ENCODE data around the gene BCLAF1. TPM values are rescaled to one million over a fixed set of nuclear protein-coding genes. Genes with fewer than 3 reads are reported as not detected.

BCLAF1 gene
- polyA plus RNA-seq, 1 donor (not counting 4 experiments of a cell fraction or from before 2014, with no cell fraction given) = 80.3 TPM

DNA sequence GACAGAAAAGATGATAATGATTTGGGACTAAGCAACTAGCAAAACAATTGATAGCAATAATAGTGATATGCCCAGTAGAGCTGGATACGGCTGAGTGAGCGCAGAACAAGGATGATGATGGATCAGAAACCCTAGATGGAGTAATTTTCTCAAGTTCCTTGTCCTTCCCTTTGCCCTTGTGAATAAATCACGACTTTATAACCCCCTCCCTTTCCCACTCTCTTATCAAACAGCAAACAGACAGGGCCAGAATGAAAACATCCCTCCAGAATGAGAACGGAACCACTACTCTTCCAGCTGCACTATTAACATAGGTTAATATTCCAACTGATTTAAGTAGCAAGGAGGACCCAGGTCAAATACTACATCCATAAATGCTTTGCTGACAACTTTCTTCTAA is 38.3 kb downstream of the BCLAF1 start:
- no peak overlapping the region for H3K4me3 ChIP-seq (ENCODE audit: control insufficient read depth in 2 of 3, extremely low read depth in 1 of 3, insufficient read depth in 2 of 3, low read depth in 1 of 3, low read length in 3 of 3)
- no peak overlapping the region for H3K9ac ChIP-seq (ENCODE audit: control insufficient read depth, extremely low read depth, insufficient read depth, low read length)

DNA sequence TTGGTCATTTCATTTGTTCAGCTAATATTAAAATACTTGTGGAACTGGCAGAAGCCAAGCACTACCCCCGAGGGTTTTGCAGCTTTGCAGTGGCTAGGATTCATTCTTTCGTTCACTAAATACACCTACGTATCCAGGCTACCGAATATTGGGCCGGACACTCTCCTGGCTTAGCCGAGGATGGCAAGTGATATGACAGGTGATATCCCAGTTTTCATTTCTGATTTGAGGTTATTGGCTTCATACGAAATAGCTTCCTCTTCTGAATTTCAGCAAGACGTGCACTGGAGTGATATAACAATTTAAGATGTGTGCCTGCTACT is 39.0 kb downstream of the BCLAF1 start:
- Histone ChIP-seq H3K9me1 (ENCODE audit: control insufficient read depth, extremely low read depth, insufficient read depth, low read length) (no peaks in the 10 kb centered on the region), H3K4me3 (ENCODE audit: control insufficient read depth in 2 of 3, extremely low read depth in 1 of 3, insufficient read depth in 2 of 3, low read depth in 1 of 3, low read length in 3 of 3) (peak overlapping the region; percentile 72 to 82 (median 82)), H3K4me1 (ENCODE audit: control insufficient read depth, extremely low read depth, insufficient read depth, low read length) (peaks cover 11% of the 10 kb centered on the region), H3K27me3 (ENCODE audit: control insufficient read depth, extremely low read depth, insufficient read depth, low read length) (no peaks in the 10 kb centered on the region), H3K9ac (ENCODE audit: control insufficient read depth, extremely low read depth, insufficient read depth, low read length) (peak overlapping the region; percentile 79), H3K27ac (ENCODE audit: control insufficient read depth, insufficient read depth, low read length) (peak overlapping the region; percentile 77), H4K20me1 (ENCODE audit: control insufficient read depth, extremely low read depth, insufficient read depth, low read length) (no peaks in the 10 kb centered on the region), H3K4me2 (ENCODE audit: control insufficient read depth, extremely low read depth, insufficient read depth, low read depth, low read length) (peak overlapping the region; percentile 88), H2AFZ (ENCODE audit: control insufficient read depth, low read length) (peak overlapping the region; percentile 57), H3K79me2 (ENCODE audit: control insufficient read depth, insufficient read depth, low read length) (peaks cover 10% of the 10 kb centered on the region), H3K36me3 (ENCODE audit: control insufficient read depth in 2 of 2, extremely low read depth in 1 of 2, insufficient read depth in 2 of 2, low read length in 2 of 2) (no peaks in the 10 kb centered on the region), H3K9me3 (ENCODE audit: control insufficient read depth, low read depth, low read length) (no peaks in the 10 kb centered on the region)
- TF ChIP-seq, protein P1, sequence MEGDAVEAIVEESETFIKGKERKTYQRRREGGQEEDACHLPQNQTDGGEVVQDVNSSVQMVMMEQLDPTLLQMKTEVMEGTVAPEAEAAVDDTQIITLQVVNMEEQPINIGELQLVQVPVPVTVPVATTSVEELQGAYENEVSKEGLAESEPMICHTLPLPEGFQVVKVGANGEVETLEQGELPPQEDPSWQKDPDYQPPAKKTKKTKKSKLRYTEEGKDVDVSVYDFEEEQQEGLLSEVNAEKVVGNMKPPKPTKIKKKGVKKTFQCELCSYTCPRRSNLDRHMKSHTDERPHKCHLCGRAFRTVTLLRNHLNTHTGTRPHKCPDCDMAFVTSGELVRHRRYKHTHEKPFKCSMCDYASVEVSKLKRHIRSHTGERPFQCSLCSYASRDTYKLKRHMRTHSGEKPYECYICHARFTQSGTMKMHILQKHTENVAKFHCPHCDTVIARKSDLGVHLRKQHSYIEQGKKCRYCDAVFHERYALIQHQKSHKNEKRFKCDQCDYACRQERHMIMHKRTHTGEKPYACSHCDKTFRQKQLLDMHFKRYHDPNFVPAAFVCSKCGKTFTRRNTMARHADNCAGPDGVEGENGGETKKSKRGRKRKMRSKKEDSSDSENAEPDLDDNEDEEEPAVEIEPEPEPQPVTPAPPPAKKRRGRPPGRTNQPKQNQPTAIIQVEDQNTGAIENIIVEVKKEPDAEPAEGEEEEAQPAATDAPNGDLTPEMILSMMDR (optimal IDR thresholded peaks at IDR 0.05 in 1 of 3, IDR thresholded peaks at IDR 0.05 in 1 of 3, conservative IDR thresholded peaks at IDR 0.05 in 1 of 3; ENCODE audit: extremely low read depth in 1 of 3, insufficient read depth in 2 of 3, low read length in 3 of 3) = no peak
- TF ChIP-seq EZH2 (IDR thresholded peaks at IDR 0.05; ENCODE audit: low read length) = no peak
- dilution Hi-C loops (cut with MboI; ENCODE audit: extremely low pct_ligation_motif_present, low sequenced_read_pairs) = no loop called here
- DNase-seq (ENCODE audit: low read depth, low spot score) = no peak
- no peak for FAIRE-seq

More for the DNA sequence above, 38.3 kb downstream of the BCLAF1 start:
- no peaks in the 10 kb centered on the region for H3K9me1 ChIP-seq (ENCODE audit: control insufficient read depth, extremely low read depth, insufficient read depth, low read length)
- peak overlapping the region; percentile 88 for H3K4me2 ChIP-seq (ENCODE audit: control insufficient read depth, extremely low read depth, insufficient read depth, low read depth, low read length)
- no peak overlapping the region for H3K27ac ChIP-seq (ENCODE audit: control insufficient read depth, insufficient read depth, low read length)
- TF ChIP-seq EZH2 (IDR thresholded peaks at IDR 0.05; ENCODE audit: low read length) = no peak
- TF ChIP-seq, protein P1 (optimal IDR thresholded peaks at IDR 0.05 in 1 of 3, IDR thresholded peaks at IDR 0.05 in 1 of 3, conservative IDR thresholded peaks at IDR 0.05 in 1 of 3; ENCODE audit: extremely low read depth in 1 of 3, insufficient read depth in 2 of 3, low read length in 3 of 3) = no peak
- dilution Hi-C loops (cut with MboI; ENCODE audit: extremely low pct_ligation_motif_present, low sequenced_read_pairs) = no loop called here
- DNase-seq (ENCODE audit: low read depth, low spot score) = no peak
- peaks cover 11% of the 10 kb centered on the region for H3K4me1 ChIP-seq (ENCODE audit: control insufficient read depth, extremely low read depth, insufficient read depth, low read length)
- no peak overlapping the region for H2AFZ ChIP-seq (ENCODE audit: control insufficient read depth, low read length)
- H3K79me2 ChIP-seq (ENCODE audit: control insufficient read depth, insufficient read depth, low read length) = peaks cover 10% of the 10 kb centered on the region
- H3K27me3 ChIP-seq (ENCODE audit: control insufficient read depth, extremely low read depth, insufficient read depth, low read length) = no peaks in the 10 kb centered on the region
- no peaks in the 10 kb centered on the region for H3K36me3 ChIP-seq (ENCODE audit: control insufficient read depth in 2 of 2, extremely low read depth in 1 of 2, insufficient read depth in 2 of 2, low read length in 2 of 2)
- H3K9me3 ChIP-seq (ENCODE audit: control insufficient read depth, low read depth, low read length) = no peaks in the 10 kb centered on the region
- H4K20me1 ChIP-seq (ENCODE audit: control insufficient read depth, extremely low read depth, insufficient read depth, low read length) = no peaks in the 10 kb centered on the region
- FAIRE-seq = no peak

Data from keratinocyte (primary cell).